Measurements from ENCODE around the gene AMD1. TPM values are rescaled to one million over a fixed set of nuclear protein-coding genes. Genes with fewer than 3 reads are reported as not detected.

AMD1 gene
- total and polyA plus RNA-seq, 3 donors from 2014 or later = 47.9 to 109 (median 85.6) TPM

- no peak overlapping the region for H3K4me3 ChIP-seq
- WGBS, 2 donors = 90 to 94% methylated on average over 6 of the region's 6 CpGs
- H3K36me3 ChIP-seq (ENCODE audit: low read depth, missing control alignments) = no peaks in the 10 kb centered on the region
- no peaks in the 10 kb centered on the region for H3K4me1 ChIP-seq
- TF ChIP-seq POLR2A (IDR thresholded peaks at IDR 0.05) (no peak), CTCF (IDR thresholded peaks at IDR 0.05) (no peak)
- no peak for DNase-seq
- intact Hi-C loops (cut with DNase I; ENCODE audit: low total_unique reads) = no loop called here
- no peaks in the 10 kb centered on the region for H3K27me3 ChIP-seq
- no peaks in the 10 kb centered on the region for H3K9me3 ChIP-seq
- no peak overlapping the region for H3K27ac ChIP-seq
Observed at GRCh38 chr6:110938171-110938570, 63.6 kb downstream of the AMD1 start.

- intact Hi-C loops (cut with DNase I; ENCODE audit: low total_unique reads) = loop anchor here (10.0 kb wide), 1 partner anchor 415 kb away; no protein-coding TSS in a partner anchor
- Histone ChIP-seq H3K27me3 (no peaks in the 10 kb centered on the region), H3K36me3 (ENCODE audit: low read depth, missing control alignments) (no peaks in the 10 kb centered on the region), H3K4me1 (no peaks in the 10 kb centered on the region), H3K27ac (no peak overlapping the region), H3K9me3 (no peaks in the 10 kb centered on the region), H3K4me3 (no peak overlapping the region)
- 77 to 91% methylated on average over 8 of the region's 8 CpGs for WGBS, 2 donors
- DNase-seq = no peak
- TF ChIP-seq CTCF (IDR thresholded peaks at IDR 0.05) = no peak
- TF ChIP-seq POLR2A (IDR thresholded peaks at IDR 0.05) = no peak
Observed at GRCh38 chr6:110939429-110940200, 65.0 kb downstream of the AMD1 start.

GRCh38 chr6:110944681-110945151 is 70.1 kb downstream of the AMD1 start:
- intact Hi-C loops (cut with DNase I; ENCODE audit: low total_unique reads) = loop anchor here (5.0 to 10.0 kb wide), 2 partner anchors 257 to 420 kb away; no protein-coding TSS in a partner anchor
- no peaks in the 10 kb centered on the region for H3K4me1 ChIP-seq
- no peak for TF ChIP-seq POLR2A (IDR thresholded peaks at IDR 0.05)
- TF ChIP-seq CTCF (IDR thresholded peaks at IDR 0.05) = no peak
- H3K9me3 ChIP-seq = no peaks in the 10 kb centered on the region
- H3K27me3 ChIP-seq = no peaks in the 10 kb centered on the region
- H3K36me3 ChIP-seq (ENCODE audit: low read depth, missing control alignments) = no peaks in the 10 kb centered on the region
- DNase-seq = no peak
- H3K4me3 ChIP-seq = no peak overlapping the region
- WGBS, 2 donors = 76 to 95% methylated on average over 1 of the region's 1 CpG
- no peak overlapping the region for H3K27ac ChIP-seq

Small RNA genes within 50 kb of the gene (small RNA-seq; reads per million reads assigned to genes)
- 0 reads per million in 2 donors for gene RNU6-1115P
- gene SNORA40C = 0 reads per million in 2 donors

Other genes with a start within 250 kb of the AMD1 start
- gene CDK19, start 59.3 kb upstream of the AMD1 start, total RNA-seq = 10 to 100 TPM; 30.7 to 31.5 TPM
- gene CDK19, start 59.3 kb upstream of the AMD1 start, polyA plus RNA-seq (ENCODE audit: insufficient read depth, low read depth, low replicate concordance) = 50.0 TPM
- 10 to 100 TPM; 76.4 to 84.0 TPM for gene GTF3C6, start 83.9 kb downstream of the AMD1 start, total RNA-seq
- 103 TPM for gene GTF3C6, start 83.9 kb downstream of the AMD1 start, polyA plus RNA-seq (ENCODE audit: insufficient read depth, low read depth, low replicate concordance)
- 10 to 100 TPM; 16.4 to 17.3 TPM for gene RPF2, start 107.3 kb downstream of the AMD1 start, total RNA-seq
- 23.3 TPM for gene RPF2, start 107.3 kb downstream of the AMD1 start, polyA plus RNA-seq (ENCODE audit: insufficient read depth, low read depth, low replicate concordance)
- 10 to 100 TPM; 12.0 to 16.9 TPM for gene SLC16A10, start 212.7 kb downstream of the AMD1 start, total RNA-seq
- 9.0 TPM for gene SLC16A10, start 212.7 kb downstream of the AMD1 start, polyA plus RNA-seq (ENCODE audit: insufficient read depth, low read depth, low replicate concordance)

Measured in testis (tissue), 3 donors.